OCI-LY7 (cell line): ENCODE measurements around the gene STK33. TPM values are rescaled to one million over a fixed set of nuclear protein-coding genes. Genes with fewer than 3 reads are reported as not detected.

Experiments used
- BruUV-seq: library from RNA; stranded (reverse); fragments of 400-500 nt; replicated peaks from 2 replicates; lab custom pipeline; 2021; lab: Mats Ljungman, UMichigan
- CTCF ChIA-PET: fragments of 300-600 bp; sonication (Branson Sonifier 250); formaldehyde crosslinking; loops from one replicate; lab custom pipeline; 2022; ENCODE audit warnings: antibody characterized with exemption; ENCODE audit not compliant: unreplicated experiment; lab: Charles Lee
- POLR2A ChIA-PET: fragments of 300-600 bp; sonication (Branson Sonifier 250); formaldehyde crosslinking; loops from one replicate; lab custom pipeline; 2022; ENCODE audit warnings: antibody characterized with exemption; lab: Charles Lee
- DNase-seq: peaks from one replicate; pipeline ENCODE4 v3.0.0-alpha.2; 2015; ENCODE audit warnings: low spot score
- H2AFZ ChIP-seq: fragments of 200-600 bp; sonication (generic), shearing (Covaris generic); 2 replicates; pipeline ENCODE4 v1.6.1; 2014; ENCODE audit warnings: mild to moderate bottlenecking, antibody characterized with exemption, low read length, moderate library complexity
- H3K27ac ChIP-seq: fragments of 200-600 bp; sonication (generic); 2 replicates; pipeline ENCODE4 v1.5.1; 2014; ENCODE audit warnings: mixed run types, low read depth, mild to moderate bottlenecking, moderate library complexity, low read length, inconsistent platforms; ENCODE audit not compliant: poor library complexity, severe bottlenecking
- H3K36me3 ChIP-seq: fragments of 200-600 bp; sonication (generic); 2 replicates; pipeline ENCODE4 v1.6.1; 2014; ENCODE audit warnings: mild to moderate bottlenecking, antibody characterized with exemption, low read length, moderate library complexity, mixed read lengths; ENCODE audit not compliant: insufficient read depth
- H3K4me1 ChIP-seq: fragments of 200-600 bp; sonication (generic); 2 replicates; pipeline ENCODE4 v1.5.1; 2014; ENCODE audit warnings: mild to moderate bottlenecking, low read length; ENCODE audit not compliant: insufficient read depth, poor library complexity, severe bottlenecking
- H3K4me2 ChIP-seq: fragments of 200-600 bp; sonication (generic); 2 replicates; pipeline ENCODE4 v1.6.1; 2014; ENCODE audit warnings: mild to moderate bottlenecking, low read length
- H3K4me3 ChIP-seq: fragments of 200-600 bp; sonication (generic); 2 replicates; pipeline ENCODE4 v1.5.1; 2014; ENCODE audit warnings: mild to moderate bottlenecking, low read depth, low read length; ENCODE audit not compliant: poor library complexity, severe bottlenecking
- H3K79me2 ChIP-seq: fragments of 200-600 bp; sonication (generic); 2 replicates; pipeline ENCODE4 v1.6.1; 2016; ENCODE audit warnings: low read depth, mild to moderate bottlenecking, low read length, moderate library complexity, mixed read lengths; ENCODE audit not compliant: insufficient read depth
- H3K9me2 ChIP-seq: fragments of 200-600 bp; sonication (generic); 2 replicates; pipeline ENCODE4 v1.6.1; 2016; ENCODE audit warnings: mild to moderate bottlenecking, low read length, mixed read lengths; ENCODE audit not compliant: insufficient read depth
- H3K9me3 ChIP-seq: fragments of 200-600 bp; sonication (generic); 2 replicates; pipeline ENCODE4 v1.6.1; 2014; ENCODE audit warnings: mild to moderate bottlenecking, mixed run types, low read length, mixed read lengths
- H4K20me1 ChIP-seq: fragments of 200-600 bp; sonication (generic); 2 replicates; pipeline ENCODE4 v1.6.1; 2014; ENCODE audit warnings: mild to moderate bottlenecking, antibody characterized with exemption, low read length, moderate library complexity, mixed read lengths; ENCODE audit not compliant: insufficient read depth
- EZH2phosphoT487 ChIP-seq: fragments of 200-600 bp; sonication (generic); IDR thresholded peaks from 2 replicates; pipeline ENCODE4 v1.6.1; 2018; ENCODE audit warnings: low read depth, borderline replicate concordance, mild to moderate bottlenecking, mixed run types, antibody characterized with exemption, low read length, moderate library complexity, mixed read lengths
- intact Hi-C: fragments of 100-400 bp; cut with micrococcal nuclease; formaldehyde crosslinking; loops from one replicate; pipeline ENCODE4 v1.10.0; 2022; ENCODE audit not compliant: unreplicated experiment
- total RNA-seq, 2 experiments: library from RNA; depleted of rRNA in 1 of 2; stranded (reverse); fragments of >200 nt in 1 of 2; shearing (Covaris generic) in 1 of 2; gene quantifications; 2 replicates each; pipeline ENCODE4 v1.2.3, GENCODE V29; 2014 to 2022
- TF ChIP-seq, protein P1 (sequence below): fragments of 200-600 bp; sonication (generic); conservative IDR thresholded peaks from 2 replicates; pipeline ENCODE4 v1.5.1; 2014; ENCODE audit warnings: mild to moderate bottlenecking, antibody characterized with exemption, low read length, moderate library complexity, mixed read lengths

Gene STK33
- total RNA-seq, 2 experiments from 2014 or later: 0.73 TPM; not detected in 1

DNA sequence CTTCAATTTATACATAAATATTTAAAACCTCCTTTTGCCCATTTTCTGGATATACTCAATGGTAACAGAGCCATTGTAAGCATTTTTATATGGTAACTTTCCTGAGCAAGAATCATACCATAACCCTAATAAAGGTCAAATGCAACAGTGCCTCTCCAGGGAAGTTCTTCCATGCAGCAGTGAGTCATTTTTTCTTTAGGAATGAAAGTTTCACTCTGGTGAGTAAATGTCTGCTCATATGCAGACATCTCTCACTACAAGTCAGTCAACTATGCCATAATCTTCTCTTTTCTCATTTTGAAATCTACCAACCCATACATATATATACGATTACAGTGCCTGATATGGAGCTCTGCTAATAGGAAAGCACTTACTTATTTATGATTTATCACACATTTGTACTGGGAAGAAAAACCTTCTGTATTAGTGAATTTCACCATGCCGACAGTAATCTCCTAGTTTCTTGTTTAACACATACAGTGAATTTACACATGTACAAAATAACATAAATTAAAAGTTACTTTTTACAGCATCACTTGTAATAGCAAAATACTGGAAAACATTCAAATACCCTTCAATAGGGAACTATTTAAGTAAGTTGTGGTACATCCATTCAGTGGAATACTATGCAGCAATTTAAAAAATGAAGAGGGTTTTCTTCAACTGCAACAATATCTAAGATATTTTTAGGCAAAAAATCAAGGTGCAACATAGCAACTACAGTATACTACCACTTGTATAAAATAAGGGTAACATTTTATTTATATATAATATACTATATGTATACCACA, 16.0 kb downstream of the STK33 start:
- no peaks in the 10 kb centered on the region for H3K79me2 ChIP-seq
- TF ChIP-seq EZH2phosphoT487: no peak
- TF ChIP-seq, protein P1, sequence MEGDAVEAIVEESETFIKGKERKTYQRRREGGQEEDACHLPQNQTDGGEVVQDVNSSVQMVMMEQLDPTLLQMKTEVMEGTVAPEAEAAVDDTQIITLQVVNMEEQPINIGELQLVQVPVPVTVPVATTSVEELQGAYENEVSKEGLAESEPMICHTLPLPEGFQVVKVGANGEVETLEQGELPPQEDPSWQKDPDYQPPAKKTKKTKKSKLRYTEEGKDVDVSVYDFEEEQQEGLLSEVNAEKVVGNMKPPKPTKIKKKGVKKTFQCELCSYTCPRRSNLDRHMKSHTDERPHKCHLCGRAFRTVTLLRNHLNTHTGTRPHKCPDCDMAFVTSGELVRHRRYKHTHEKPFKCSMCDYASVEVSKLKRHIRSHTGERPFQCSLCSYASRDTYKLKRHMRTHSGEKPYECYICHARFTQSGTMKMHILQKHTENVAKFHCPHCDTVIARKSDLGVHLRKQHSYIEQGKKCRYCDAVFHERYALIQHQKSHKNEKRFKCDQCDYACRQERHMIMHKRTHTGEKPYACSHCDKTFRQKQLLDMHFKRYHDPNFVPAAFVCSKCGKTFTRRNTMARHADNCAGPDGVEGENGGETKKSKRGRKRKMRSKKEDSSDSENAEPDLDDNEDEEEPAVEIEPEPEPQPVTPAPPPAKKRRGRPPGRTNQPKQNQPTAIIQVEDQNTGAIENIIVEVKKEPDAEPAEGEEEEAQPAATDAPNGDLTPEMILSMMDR: no peak
- no peaks in the 10 kb centered on the region for H3K9me2 ChIP-seq
- POLR2A ChIA-PET: no interaction called here
- no peak overlapping the region for H3K4me3 ChIP-seq
- no peak overlapping the region for H2AFZ ChIP-seq
- H3K27ac ChIP-seq: no peak overlapping the region
- intact Hi-C loops: loop anchor here (10.0 kb wide), 1 partner anchor 237 kb away; a partner anchor contains a TSS
- no peak for DNase-seq
- BruUV-seq: no TSS peak
- H4K20me1 ChIP-seq: no peaks in the 10 kb centered on the region
- 0 out of 2 replicates have a peak, but pooled peaks cover 4% of the 10 kb centered on the region for H3K9me3 ChIP-seq
- no peaks in the 10 kb centered on the region for H3K4me1 ChIP-seq
- no peaks in the 10 kb centered on the region for H3K36me3 ChIP-seq
- no peak overlapping the region for H3K4me2 ChIP-seq
- CTCF ChIA-PET: no interaction called here

DNA sequence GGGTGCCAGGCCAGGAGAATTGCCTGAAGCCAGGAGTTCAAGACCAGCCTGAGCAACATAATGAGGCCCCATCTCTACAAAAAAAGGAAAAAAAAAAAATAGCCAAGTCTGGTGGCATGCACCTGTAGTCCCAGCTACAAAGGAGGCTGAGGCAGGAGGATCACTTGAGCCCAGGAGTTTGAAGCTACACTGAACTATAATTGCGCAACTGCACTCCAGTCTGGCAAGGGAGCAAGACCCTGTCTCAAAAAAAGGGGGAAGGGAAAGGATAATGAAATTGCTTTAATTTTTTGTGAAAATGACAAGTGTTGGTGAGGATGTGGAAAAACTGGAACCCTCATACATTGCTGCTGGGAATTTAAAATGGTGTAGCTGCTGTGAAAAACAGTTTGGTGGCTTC, 19.2 kb downstream of the STK33 start:
- CTCF ChIA-PET: no interaction called here
- POLR2A ChIA-PET: no interaction called here
- H3K79me2 ChIP-seq: no peaks in the 10 kb centered on the region
- intact Hi-C loops: loop anchor here (10.0 kb wide), 1 partner anchor 240 kb away; a partner anchor contains a TSS
- H3K9me3 ChIP-seq: 0 out of 2 replicates have a peak, but pooled peaks cover 4% of the 10 kb centered on the region
- H2AFZ ChIP-seq: no peak overlapping the region
- no peaks in the 10 kb centered on the region for H4K20me1 ChIP-seq
- no peak overlapping the region for H3K4me2 ChIP-seq
- TF ChIP-seq, protein P1: no peak
- TF ChIP-seq EZH2phosphoT487: no peak
- H3K9me2 ChIP-seq: no peaks in the 10 kb centered on the region
- no peaks in the 10 kb centered on the region for H3K36me3 ChIP-seq
- H3K4me3 ChIP-seq: no peak overlapping the region
- no peaks in the 10 kb centered on the region for H3K4me1 ChIP-seq
- H3K27ac ChIP-seq: no peak overlapping the region
- no peak for DNase-seq
- no TSS peak for BruUV-seq

DNA sequence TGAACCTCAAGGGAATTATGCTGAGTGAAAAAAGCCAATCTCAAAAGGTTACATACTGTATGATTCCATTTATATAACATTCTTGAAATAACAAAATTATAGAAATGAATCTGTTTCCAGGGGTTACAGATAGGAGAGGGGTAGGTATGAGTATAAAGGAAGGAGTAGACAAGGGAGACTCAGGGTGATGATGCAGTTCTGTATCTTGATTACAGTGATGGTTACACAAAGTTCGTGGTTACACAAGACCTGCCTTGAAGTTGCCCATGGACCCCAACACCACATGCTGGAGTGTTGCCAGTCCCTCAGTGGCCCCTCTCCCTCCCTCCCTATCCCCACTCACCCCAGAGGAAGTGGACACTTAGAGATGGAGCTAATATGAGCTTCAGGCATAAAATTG, 20.3 kb downstream of the STK33 start:
- H3K9me3 ChIP-seq: 0 out of 2 replicates have a peak, but pooled peaks cover 4% of the 10 kb centered on the region
- H3K36me3 ChIP-seq: no peaks in the 10 kb centered on the region
- H3K9me2 ChIP-seq: no peaks in the 10 kb centered on the region
- ChIA-PET CTCF (no interaction called here), POLR2A (no interaction called here)
- no peak for TF ChIP-seq EZH2phosphoT487
- TF ChIP-seq, protein P1: no peak
- H3K4me2 ChIP-seq: no peak overlapping the region
- H3K4me1 ChIP-seq: no peaks in the 10 kb centered on the region
- no peak overlapping the region for H3K27ac ChIP-seq
- no peaks in the 10 kb centered on the region for H3K79me2 ChIP-seq
- intact Hi-C loops: loop anchor here (10.0 kb wide), 1 partner anchor 241 kb away; a partner anchor contains a TSS
- no peak overlapping the region for H2AFZ ChIP-seq
- BruUV-seq: no TSS peak
- no peak overlapping the region for H3K4me3 ChIP-seq
- no peaks in the 10 kb centered on the region for H4K20me1 ChIP-seq
- DNase-seq: no peak
